Activated T-cell treated with anti-CD3 and anti-CD28 coated beads, Interleukin-2, amount 50 U/mL, for 1 hour (primary cell): Measurements from ENCODE around the gene ERCC6.

ENCODE experiments used
- DNase-seq: peaks from one replicate; pipeline ENCODE4 v3.0.0-alpha.2; 2020

Gene ERCC6

DNA sequence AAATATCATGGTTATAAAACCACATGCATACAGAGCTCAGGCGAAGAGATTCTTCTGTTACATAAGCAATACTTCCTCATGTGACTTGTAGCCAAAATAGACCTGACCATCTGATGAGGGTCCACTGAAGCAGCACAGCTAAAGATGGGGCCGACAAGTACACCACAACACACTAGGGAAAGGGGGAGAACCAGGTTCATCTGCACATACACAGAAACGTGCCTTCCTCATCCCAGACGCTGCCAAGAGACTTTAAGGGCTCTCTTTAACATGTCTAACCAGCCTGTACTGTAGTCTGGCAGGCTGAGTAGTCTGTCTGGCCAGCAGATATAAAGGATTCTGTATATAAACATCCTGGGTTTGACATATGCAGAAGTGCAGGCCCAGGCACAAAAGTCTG, 30.3 kb downstream of the ERCC6 start:
- no peak for DNase-seq

DNA sequence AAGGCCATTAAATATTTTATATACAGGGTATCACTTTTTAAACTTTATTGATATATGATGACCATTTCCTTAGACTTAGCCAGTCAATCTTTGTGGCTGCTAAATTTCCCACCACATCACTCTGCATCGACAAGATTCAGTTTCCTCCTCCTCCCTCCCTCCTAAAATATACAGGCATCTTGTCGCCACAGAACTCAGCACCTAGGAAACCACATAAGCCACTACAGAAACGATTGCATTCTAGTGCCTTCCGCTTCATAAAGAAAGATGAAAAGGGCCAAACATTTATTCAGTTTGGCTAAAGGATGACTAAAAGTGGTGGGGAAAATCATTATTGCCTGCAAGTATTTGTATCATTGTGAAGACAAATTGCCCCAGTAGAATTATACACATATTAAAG, 30.7 kb downstream of the ERCC6 start:
- no peak for DNase-seq

- no peak for DNase-seq
Observed at GRCh38 chr10:49505589-49505988, 33.3 kb downstream of the ERCC6 start.

DNA sequence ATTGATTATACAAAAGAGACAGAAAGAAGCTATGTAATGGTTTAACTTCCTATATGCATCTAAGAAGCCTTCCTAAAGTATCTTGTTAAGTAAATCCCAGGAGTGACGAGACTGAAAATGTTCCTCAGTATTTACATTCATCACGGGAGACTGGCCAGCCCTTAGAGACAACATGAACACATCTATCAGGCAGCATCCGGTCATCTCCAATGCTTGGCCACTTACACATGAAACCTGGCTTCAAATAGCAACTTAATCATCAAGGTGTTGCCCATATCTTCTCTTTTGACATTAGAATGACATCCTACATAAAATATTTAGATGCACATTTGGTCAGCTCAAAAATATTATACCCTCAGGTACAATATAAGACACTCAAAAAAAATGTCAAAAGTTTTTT, 33.8 kb downstream of the ERCC6 start:
- no peak for DNase-seq

DNA sequence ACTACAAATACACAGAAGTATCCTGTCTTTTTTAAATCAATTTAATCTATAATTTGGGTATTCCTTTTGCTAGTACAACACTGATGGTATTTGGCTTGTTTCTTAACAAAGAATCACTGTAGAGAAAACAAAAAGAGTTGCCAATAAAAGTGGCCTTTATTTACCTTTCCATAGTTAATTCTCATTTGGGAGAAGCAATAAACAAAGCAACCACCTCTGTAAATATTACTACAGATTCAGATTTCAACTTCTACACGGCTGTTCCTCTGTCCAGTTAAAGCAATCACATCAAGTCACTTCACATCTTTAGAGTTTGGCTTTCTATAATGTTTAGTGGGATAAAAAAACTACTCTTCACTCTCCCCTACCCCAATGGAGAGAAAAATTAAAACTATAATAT, 34.4 kb downstream of the ERCC6 start:
- DNase-seq, result no peak

GRCh38 chr10:49502358-49502757, 36.6 kb downstream of the ERCC6 start:
- DNase-seq, result no peak

GRCh38 chr10:49500412-49500811, 38.5 kb downstream of the ERCC6 start:
- no peak for DNase-seq

GRCh38 chr10:49499305-49499851, 39.5 kb downstream of the ERCC6 start:
- DNase-seq, result no peak

DNA sequence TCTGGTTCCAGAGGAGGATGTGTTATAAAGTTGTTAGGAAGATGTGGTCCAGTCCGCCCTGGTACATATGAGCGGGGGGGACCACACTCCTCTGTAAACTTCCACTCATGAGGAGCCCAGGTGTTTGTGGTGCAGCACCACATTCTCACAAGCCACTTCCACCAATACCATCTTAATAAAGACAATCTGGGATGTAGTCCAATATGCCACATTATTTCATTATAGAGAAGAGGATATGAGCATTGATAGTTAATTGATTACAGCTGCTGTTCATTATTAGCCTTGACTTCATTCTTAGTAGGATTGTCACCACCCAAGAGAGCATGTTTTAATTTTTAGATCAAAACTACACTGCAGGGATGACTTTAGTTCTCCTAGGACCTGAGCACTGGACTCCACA, 40.5 kb downstream of the ERCC6 start:
- no peak for DNase-seq

DNA sequence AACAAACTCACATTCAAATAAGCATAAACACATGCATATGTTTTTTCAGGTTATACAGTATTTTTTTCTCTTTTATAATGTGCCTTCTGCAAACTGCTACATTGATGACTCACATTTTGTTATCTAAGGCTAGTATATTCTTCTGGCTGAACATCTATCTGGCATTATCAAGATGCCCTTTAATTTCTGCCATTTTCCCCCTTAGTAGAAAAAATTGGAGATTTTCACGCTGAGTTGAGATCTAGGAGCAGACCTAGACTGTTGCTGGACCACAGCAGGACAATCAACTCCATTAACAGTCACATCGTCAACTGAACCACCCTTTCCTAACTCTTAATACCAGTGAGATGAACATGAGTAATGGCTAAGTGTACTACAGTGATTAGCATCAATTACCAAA, 41.6 kb downstream of the ERCC6 start:
- DNase-seq, result no peak

GRCh38 chr10:49488056-49488717, 50.7 kb downstream of the ERCC6 start:
- no peak for DNase-seq

DNA sequence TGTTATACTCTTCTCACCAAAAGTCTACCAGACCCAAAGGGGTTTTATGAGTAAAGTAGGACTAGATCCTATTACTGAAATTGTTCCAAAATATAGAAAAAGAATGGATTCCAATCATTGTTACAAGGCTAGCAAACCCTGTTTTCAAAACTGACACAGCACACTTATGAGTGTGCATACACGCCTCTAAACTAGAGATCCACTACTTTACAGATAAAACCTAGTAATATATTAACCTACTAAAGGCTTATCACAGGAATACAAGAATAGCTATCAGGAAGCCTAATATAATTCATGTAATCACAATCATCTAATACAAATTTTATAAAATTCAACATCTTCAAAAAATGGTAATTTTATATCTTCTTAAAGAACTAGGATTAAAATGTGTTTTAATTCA, 52.2 kb downstream of the ERCC6 start:
- no peak for DNase-seq

DNA sequence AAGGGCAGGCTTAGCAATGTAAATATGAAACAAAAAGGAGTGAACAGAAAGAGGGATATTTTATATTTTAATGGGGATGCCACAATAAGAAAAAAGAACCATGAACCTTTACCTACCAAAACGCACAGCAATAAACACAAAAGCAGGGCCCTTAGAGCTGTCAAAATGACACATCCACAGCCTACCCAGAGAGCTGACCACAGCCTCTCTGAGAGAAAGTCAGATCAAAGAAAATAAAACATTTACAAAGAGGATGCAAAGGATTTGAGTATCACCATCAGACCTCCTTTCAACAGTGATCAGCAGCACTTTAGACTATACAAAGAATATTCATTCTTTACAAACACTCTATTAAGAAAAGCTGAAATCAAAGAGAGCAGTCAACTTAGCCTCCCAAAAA, 52.9 kb downstream of the ERCC6 start:
- no peak for DNase-seq

GRCh38 chr10:49484486-49485235, 54.3 kb downstream of the ERCC6 start:
- no peak for DNase-seq

- no peak for DNase-seq
Observed at GRCh38 chr10:49478819-49479218, 60.1 kb downstream of the ERCC6 start.

GRCh38 chr10:49474901-49475300, 64.0 kb downstream of the ERCC6 start:
- no peak for DNase-seq

DNA sequence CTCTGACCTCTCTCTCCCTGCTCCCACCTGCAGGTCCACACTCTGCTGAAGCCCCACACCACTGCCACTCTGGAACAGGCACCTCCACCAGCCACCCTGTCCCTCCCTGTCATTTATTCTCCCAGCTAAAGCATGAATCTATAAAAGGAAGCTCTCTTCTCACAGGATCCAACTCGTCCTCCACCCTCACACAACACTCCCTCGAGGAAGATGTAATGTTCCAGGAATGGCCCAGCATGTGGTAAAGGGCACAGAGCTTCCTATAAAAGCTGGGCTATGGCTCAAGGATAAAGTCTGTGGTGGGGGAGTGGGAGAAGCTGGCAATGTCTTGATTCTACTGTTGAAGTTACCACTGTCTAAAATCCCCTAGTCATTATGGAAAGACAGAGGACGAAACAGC, 67.4 kb downstream of the ERCC6 start:
- DNase-seq, result no peak

GRCh38 chr10:49465736-49466135, 73.2 kb downstream of the ERCC6 start:
- DNase-seq, result no peak
